Measurements from ENCODE around the gene PRCD.

PRCD gene

GRCh38 chr17:76586741-76587487 lies 47.1 kb downstream of the PRCD start:
- in situ Hi-C loops (cut with HindIII; ENCODE audit: low sequenced_read_pairs), result no loop called here

- in situ Hi-C loops (cut with HindIII; ENCODE audit: low sequenced_read_pairs), result no loop called here
These were observed 48.3 kb downstream of the PRCD start for GRCh38 chr17:76588182-76588581.

DNA sequence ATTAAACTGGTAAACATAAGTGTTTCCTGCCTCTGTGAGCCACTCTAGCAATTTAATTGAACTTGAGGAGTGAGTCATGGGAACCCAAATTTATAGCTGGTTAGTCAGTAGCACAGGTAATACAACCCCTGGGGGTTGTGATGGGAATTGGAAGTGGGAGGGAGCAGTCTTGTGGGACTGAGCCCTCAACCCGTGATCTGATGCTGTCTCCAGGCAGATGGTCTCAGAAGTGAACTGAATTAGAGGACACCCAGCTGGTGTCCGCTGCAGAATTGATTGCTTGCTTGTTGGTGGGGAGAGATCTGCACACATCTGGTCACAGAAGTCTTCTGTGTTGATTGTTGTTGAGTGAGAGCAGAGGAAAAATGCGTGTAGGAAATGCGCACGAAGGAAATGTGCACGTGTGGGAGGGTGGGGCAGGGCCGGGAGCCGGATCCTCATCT lies 53.6 kb downstream of the PRCD start:
- in situ Hi-C loops (cut with HindIII; ENCODE audit: low sequenced_read_pairs), result no loop called here

DNA sequence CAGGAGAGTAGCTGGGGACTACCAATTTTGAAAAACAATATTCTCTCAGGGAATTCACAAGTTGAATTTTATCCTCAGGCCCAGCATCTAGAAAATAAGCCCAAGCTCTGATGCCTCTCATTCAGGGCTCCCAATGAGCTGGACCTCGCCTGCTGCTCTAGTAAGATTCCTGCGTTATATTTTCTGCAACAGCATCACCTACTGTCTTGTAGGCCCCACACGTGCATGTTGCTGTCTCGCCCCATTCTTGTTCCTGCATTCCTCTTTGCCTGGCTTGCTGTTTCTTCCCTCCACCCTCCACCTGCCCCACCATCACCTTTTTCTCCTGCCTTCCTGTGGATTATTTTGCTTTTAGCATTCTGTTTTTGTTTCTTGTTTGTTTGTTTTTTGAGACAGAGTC lies 54.1 kb downstream of the PRCD start:
- in situ Hi-C loops (cut with HindIII; ENCODE audit: low sequenced_read_pairs), result no loop called here

DNA sequence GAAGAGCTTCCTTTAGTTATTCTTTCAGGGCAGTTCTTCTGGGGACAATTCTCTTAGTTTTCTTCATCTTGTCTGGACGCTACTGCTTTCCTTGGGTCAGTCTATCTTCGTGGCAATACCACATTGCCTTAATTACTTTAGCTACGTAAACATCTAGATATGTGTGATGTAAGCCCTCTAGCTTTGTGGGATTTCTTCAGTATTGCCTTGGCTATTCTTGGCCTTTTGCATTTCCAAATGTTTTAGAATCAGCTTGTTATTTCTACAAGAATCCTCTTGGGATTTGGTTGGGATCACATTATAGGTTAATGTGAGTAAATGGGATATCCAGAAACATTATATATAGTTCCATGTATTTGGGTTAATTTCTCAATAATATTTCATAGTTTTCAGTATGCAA lies 54.8 kb downstream of the PRCD start:
- in situ Hi-C loops (cut with HindIII; ENCODE audit: low sequenced_read_pairs), result no loop called here
